Measurements from ENCODE around the gene SH3PXD2A.
"Not testable (repeated sequence)": the region's sequence is repeated elsewhere in the genome, so short reads cannot be mapped to it uniquely, and the experiment has no call there.

GRCh38 chr10:103760233-103760632 lies 95.1 kb downstream of the SH3PXD2A start:
- not testable (repeated sequence) for TF ChIP-seq POLR2A, CTCF, EP300 (IDR thresholded peaks at IDR 0.05)
